ENCODE measurements around the gene KIFC3.
"Not testable (repeated sequence)": the region's sequence is repeated elsewhere in the genome, so short reads cannot be mapped to it uniquely, and the experiment has no call there.

The KIFC3 gene

GRCh38 chr16:57736419-57737351, 65.6 kb downstream of the KIFC3 start:
- peak; percentile 56 for DNase-seq

DNA sequence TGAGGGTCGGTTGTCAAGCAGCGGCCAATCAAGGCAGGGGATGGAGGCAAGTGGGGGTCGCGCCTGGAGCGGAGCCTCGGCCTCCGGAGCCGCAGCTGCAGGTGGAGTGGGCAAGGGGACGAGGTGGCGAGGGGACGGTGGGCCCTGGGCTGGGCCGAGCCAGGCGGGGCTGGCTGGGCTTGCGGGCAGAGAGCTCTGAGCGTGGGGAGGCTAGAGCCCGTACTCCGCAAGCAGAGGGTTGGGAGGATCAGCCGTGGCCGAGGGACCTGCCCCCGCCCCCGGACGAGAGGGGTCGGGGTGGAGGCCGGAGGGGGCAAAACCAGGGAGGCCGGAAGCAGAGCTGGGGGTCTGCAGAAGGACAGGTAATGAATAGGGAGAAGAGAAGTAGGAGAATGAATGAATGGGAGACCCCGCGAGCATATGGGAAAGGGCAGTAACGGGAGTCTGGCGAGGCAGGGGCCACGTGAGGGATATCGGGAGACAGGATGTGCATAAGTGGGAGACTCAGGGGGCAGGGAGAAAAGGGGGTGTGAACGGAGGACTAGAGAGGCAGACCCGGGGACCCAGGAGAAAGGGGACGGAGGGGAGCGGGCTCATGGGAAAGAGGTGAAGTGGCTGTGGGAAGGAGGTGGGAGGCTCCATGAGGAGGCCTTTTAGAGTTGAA, 66.4 kb downstream of the KIFC3 start, which contains the start of gene KATNB1:
Gene KATNB1, plus strand, starts transcription at position 16 of the 664 bp plus-strand sequence. CDS start 1,474 bp downstream, outside the sequence.
- no peak for DNase-seq

- peak; percentile 100 for DNase-seq
These were observed 67.2 kb downstream of the KIFC3 start for GRCh38 chr16:57734925-57735754.

DNA sequence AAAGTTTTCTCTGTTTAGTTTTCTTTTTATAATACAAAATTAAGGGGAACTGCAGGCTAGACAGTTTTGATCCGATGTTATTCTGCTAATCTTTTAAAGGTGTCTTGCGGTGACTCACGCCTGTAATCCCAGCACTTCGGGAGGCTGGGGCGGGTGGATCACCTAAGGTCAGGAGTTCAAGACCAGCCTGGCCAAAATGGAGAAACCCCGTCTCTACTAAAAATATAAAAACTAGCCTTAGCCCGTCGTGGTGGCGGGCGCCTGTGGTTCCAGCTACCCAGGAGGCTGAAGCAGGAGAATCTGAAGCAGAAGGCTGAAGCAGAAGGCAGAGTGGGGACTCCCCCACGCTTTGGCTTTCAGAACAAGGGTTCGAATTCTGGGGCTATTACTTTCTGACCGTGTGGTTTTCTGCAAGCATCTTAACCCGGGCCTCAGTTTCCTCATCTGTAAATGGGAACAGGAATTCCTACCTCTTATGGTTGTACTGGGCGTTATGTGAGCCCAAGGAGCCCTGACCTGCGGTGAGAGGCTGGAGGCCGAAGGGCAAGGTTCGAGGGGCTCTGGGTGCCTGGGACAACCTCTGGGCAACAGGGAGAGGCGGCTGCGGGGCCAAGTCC, 67.9 kb downstream of the KIFC3 start:
- no peak for DNase-seq

GRCh38 chr16:57732714-57733113, 69.6 kb downstream of the KIFC3 start:
- no peak for DNase-seq

- no peak for DNase-seq
These were observed 70.3 kb downstream of the KIFC3 start for GRCh38 chr16:57732037-57732436.

- no peak for DNase-seq
These were observed 71.2 kb downstream of the KIFC3 start for GRCh38 chr16:57730771-57731730.

DNA sequence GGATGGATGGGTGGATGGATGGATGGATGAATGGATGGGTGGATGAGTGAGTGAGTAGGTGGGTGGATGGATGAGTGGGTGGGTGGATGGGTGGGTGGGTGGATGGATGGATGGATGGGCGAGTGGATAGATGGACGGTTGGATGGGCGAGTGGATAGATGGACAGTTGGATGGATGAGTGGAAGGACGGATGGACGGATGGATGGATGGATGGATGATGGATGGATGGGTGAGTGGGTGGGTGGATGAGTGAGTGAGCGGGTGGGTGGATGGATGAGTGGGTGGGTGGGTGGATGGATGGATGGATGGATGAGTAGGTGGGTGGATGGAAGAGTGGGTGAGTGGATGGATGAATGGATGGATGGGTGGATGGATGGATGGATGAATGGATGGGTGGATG, 72.4 kb downstream of the KIFC3 start:
- not testable (repeated sequence) for DNase-seq

- DNase-seq: no peak
These were observed 73.2 kb downstream of the KIFC3 start for GRCh38 chr16:57729182-57729484.

GRCh38 chr16:57728336-57729181, 73.7 kb downstream of the KIFC3 start:
- DNase-seq: no peak

DNA sequence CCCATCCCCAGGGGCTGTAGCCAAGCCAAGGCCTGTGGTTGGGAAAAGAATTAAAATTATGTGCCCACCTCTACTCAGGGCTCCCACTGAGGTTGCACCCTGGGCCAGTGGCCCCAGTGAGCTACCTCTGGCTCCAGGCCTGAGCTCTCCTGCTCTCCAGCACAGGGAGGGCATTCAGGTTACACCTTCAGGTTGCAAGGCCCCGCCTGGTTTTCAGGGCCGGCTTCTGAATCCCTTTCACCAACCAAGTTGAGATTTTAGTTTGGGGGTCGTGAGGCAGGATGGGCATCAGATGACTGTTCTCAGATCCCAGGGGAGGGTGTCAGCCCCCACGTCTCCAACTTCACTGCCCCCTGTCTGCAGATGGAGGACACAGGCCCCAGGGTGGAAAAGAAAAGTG, 74.7 kb downstream of the KIFC3 start:
- DNase-seq: no peak

DNA sequence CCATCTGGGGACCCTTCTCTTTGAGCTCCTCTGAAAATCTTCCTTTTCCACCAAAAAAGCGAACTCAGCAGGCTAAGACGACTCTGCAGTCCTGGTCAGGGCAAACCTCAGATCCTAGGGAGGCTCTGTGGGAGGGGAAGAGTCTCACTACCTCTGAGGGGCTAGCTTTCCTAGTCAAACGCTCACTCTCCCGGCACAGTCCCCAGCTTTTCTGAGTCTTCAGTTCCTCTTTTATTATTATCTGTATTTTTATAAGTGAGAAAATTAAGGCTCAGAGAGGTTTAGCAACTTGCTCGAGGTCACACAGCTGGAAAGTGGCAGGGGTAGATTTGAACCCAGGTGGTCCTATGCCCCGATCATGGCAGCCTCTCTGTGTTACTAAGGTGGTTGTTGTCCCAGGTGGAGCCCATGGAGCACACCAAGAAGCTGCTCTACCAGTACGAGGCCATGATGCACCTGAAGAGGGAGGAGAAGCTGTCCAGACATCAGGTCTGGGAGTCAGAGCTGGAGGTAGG, 75.8 kb downstream of the KIFC3 start:
- DNase-seq: no peak

GRCh38 chr16:57725976-57726375, 76.3 kb downstream of the KIFC3 start:
- no peak for DNase-seq

GRCh38 chr16:57725554-57725953, 76.7 kb downstream of the KIFC3 start:
- DNase-seq: no peak

DNA sequence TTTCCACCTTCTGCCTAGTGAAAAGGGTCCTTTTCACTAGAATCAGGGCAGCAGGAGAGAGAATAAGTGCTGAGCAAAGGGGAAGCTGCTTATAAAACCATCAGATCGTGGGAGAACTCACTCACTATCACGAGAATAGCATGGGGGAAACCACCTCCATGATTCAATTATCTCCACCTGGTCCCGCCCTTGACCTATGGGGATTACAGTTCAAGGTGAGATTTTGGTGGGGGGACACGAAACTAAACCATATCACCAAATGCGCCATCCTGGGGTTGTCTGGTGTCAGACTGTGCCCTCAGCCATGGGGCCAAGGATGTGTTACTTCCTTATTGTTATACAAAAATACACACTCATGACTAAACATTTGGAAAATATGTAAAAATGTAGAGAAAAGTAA, 77.1 kb downstream of the KIFC3 start:
- DNase-seq: no peak

- no peak for DNase-seq
These were observed 77.8 kb downstream of the KIFC3 start for GRCh38 chr16:57724531-57724930.

GRCh38 chr16:57723170-57723569, 79.1 kb downstream of the KIFC3 start:
- no peak for DNase-seq

DNA sequence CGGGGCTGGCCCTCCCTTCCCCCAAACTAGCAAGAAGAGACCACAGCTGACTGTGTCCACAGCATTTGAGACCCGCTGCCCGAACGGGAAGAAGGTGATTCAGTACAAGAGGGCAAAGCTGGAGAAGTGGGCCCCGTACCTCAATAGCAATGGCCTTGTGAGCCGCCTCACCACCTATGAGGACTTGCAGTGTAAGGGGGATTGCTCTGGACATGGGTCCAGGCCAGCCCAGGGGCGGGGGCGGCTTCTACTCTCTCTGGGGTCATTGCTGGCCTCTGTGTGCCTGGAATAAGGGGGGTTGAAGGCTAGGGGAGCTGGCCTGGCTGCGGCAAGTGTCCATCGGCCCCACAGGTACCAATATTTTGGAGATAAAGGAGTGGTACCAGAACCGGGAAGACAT, 79.6 kb downstream of the KIFC3 start:
- DNase-seq: no peak

DNA sequence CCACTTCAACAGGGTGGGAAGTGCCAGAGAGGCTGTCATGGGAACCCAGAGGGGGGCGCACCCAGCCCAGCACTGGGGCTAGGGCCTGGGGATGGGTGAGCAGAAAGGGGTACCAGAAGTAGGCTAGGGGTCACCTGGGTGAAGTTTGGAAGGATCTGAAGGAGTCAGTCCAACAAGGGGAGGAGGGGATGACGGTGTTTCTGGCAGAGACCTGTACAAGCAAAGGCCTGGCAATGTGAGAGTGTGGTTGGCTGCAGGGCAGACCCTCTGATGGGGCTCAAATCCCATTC, 80.1 kb downstream of the KIFC3 start:
- DNase-seq: no peak

DNA sequence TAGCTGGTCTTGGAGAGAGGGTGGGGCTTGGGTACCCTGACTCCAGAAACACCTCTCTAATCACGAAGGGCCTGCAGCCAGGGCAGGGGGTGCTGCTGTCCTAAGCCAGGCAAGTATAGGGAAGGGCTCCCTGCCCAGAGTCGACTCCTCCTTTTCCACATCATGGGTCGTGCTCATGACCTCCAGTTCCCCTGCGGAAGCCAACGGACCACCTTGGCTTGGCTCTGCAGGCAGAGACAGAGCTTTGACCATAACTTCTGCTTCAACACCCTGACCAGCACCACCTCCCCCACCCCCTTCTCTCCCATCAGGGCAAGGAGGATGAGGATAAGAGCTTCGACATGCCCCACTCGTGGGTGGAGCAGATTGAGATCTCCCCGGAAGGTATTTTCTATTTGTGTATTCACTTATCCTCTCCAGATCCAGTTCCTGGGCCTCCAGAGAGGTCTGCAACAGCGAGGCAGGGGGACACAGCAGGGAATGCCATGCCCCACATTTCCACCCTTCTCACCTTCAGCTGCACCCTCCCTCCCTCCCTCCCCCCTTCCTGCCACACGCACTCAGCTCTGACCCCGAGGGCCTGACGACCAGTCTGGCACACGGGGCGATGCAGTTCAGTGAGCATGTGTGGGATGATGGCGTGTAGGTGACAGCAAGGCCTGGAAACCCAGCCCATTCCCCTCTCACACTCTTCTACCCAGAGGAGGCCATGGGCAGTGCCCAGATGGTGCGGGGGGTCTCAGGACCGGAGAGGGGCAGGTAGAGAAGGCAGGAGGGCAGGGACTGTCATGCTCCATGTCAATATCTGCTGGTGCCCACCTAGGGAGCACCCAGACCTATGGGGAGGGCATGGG, 80.7 kb downstream of the KIFC3 start:
- DNase-seq: no peak

Measured in DMS 273 treated with DMSO at 0.1 percent for 48 hours (cell line).